ENCODE results near the gene ORAI2. TPM values are rescaled to one million over a fixed set of nuclear protein-coding genes. Genes with fewer than 3 reads are reported as not detected.

The ORAI2 gene
- total and polyA plus RNA-seq, 2 of the 4 experiments (the other 2 are of a cell fraction), result 52.0 to 58.3 TPM

DNA sequence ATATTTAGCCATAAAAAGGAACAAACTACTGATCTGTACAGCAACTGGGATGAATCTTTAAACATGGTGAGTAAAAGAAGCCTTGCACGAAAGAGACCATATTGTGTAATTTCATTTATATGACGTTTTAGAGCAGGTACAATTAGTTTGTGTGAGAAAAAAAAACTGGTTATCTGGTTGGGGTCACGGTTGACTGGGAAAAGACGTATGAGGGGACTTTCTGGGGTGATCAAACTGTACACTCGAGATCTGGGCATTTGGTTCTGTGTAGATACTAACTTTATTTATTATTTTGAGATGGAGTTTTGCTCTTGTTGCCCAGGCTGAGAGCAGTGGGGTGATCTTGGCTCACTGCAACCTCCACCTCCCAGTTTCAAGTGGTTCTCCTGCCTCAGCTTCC lies 33.0 kb upstream of the ORAI2 start:
- CTCF ChIA-PET, result no interaction called here
- Histone ChIP-seq H3K27me3 (ENCODE audit: control insufficient read depth, insufficient read depth, low read length) (no peaks in the 10 kb centered on the region), H2AK5ac (ENCODE audit: low read depth, low read length) (no peak overlapping the region), H2AFZ (replicated peaks; ENCODE audit: low read length, poor library complexity) (no peak overlapping the region), H3K27ac (ENCODE audit: insufficient read depth, low read length) (no peak overlapping the region), H4K5ac (ENCODE audit: low read depth, low read length) (no peak overlapping the region), H4K91ac (ENCODE audit: insufficient read depth, low read depth, low read length) (no peak overlapping the region), H3K23ac (ENCODE audit: low read depth, low read length) (no peak overlapping the region), H3K9me3 (ENCODE audit: control insufficient read depth, insufficient read depth, low read length) (no peaks in the 10 kb centered on the region), H3K9me1 (ENCODE audit: insufficient read depth, low read length) (no peaks in the 10 kb centered on the region), H3K14ac (replicated peaks; ENCODE audit: low read depth, low read length) (no peak overlapping the region), H3K4ac (ENCODE audit: low read depth, low read length) (no peak overlapping the region), H2BK5ac (ENCODE audit: low read depth, low read length, poor library complexity, severe bottlenecking) (no peak overlapping the region), H2BK120ac (ENCODE audit: low read depth, low read length) (no peak overlapping the region), H4K8ac (ENCODE audit: low read depth in 2 of 2, low read length in 2 of 2) (no peak overlapping the region), H3K4me3 (ENCODE audit: insufficient read depth, low read depth, low read length) (no peak overlapping the region), H3K79me1 (ENCODE audit: low read depth in 1 of 2, low read length in 2 of 2) (peaks cover 25% of the 10 kb centered on the region in 2 experiments), H3K4me2 (ENCODE audit: low read depth, low read length) (no peak overlapping the region), H3K18ac (ENCODE audit: low read depth, low read length) (no peak overlapping the region), H3K56ac (ENCODE audit: extremely low read depth, insufficient read depth, low read length) (no peak overlapping the region), H2AK9ac (replicated peaks; ENCODE audit: low read depth, low read length, poor library complexity) (no peak overlapping the region), H4K20me1 (ENCODE audit: insufficient read depth, low read length) (no peaks in the 10 kb centered on the region), H2BK20ac (ENCODE audit: low read depth, low read length) (no peak overlapping the region), H3K9ac (ENCODE audit: low read depth, low read length) (no peak overlapping the region), H3K4me1 (ENCODE audit: control insufficient read depth, insufficient read depth, low read length) (peaks cover 5% of the 10 kb centered on the region), H2BK15ac (ENCODE audit: low read depth, low read length) (no peak overlapping the region), H3K36me3 (ENCODE audit: control insufficient read depth, insufficient read depth, low read length) (peaks cover 36% of the 10 kb centered on the region)
- dilution Hi-C loops (cut with HindIII; ENCODE audit: low sequenced_read_pairs, unreplicated experiment), result no loop called here
- intact Hi-C loops (cut with micrococcal nuclease), result no loop called here
- in situ Hi-C loops (cut with MboI; ENCODE audit: low sequenced_read_pairs), result no loop called here
- BruUV-seq (replicated peaks), result no TSS peak
- WGBS, 2 experiments (ENCODE audit: extremely low coverage in 2 of 2, insufficient read length in 1 of 2), result no CpG with 5 or more reads among the region's 5 CpGs
- DNase-seq, result no peak
- ATAC-seq (ENCODE audit: low read depth), result no peak
- POLR2A ChIA-PET (ENCODE audit: unreplicated experiment), result no interaction called here
- TF ChIP-seq RCOR1 (IDR thresholded peaks at IDR 0.05; ENCODE audit: insufficient replicate concordance, low read length), result no peak
- no peak for TF ChIP-seq BHLHE40 (IDR thresholded peaks at IDR 0.05; ENCODE audit: low read depth, low read length)
- TF ChIP-seq NFE2L2 (IDR thresholded peaks at IDR 0.05; ENCODE audit: low read depth, low read length), result no peak
- TF ChIP-seq CEBPB (IDR thresholded peaks at IDR 0.05; ENCODE audit: low read depth, low read length), result no peak
- TF ChIP-seq, protein P1, sequence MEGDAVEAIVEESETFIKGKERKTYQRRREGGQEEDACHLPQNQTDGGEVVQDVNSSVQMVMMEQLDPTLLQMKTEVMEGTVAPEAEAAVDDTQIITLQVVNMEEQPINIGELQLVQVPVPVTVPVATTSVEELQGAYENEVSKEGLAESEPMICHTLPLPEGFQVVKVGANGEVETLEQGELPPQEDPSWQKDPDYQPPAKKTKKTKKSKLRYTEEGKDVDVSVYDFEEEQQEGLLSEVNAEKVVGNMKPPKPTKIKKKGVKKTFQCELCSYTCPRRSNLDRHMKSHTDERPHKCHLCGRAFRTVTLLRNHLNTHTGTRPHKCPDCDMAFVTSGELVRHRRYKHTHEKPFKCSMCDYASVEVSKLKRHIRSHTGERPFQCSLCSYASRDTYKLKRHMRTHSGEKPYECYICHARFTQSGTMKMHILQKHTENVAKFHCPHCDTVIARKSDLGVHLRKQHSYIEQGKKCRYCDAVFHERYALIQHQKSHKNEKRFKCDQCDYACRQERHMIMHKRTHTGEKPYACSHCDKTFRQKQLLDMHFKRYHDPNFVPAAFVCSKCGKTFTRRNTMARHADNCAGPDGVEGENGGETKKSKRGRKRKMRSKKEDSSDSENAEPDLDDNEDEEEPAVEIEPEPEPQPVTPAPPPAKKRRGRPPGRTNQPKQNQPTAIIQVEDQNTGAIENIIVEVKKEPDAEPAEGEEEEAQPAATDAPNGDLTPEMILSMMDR (conservative IDR thresholded peaks at IDR 0.05; ENCODE audit: low read depth, low read length), result no peak
- TF ChIP-seq POLR2A (IDR thresholded peaks at IDR 0.05; ENCODE audit: low read depth, low read length), result no peak
- no peak for TF ChIP-seq MXI1 (IDR thresholded peaks at IDR 0.05; ENCODE audit: borderline replicate concordance, low read depth, low read length)
- no peak for TF ChIP-seq SMC3 (IDR thresholded peaks at IDR 0.05; ENCODE audit: low read depth, low read length)
- TF ChIP-seq MAZ (IDR thresholded peaks at IDR 0.05; ENCODE audit: borderline replicate concordance, low read depth, low read length), result no peak
- no peak for TF ChIP-seq RAD21 (IDR thresholded peaks at IDR 0.05; ENCODE audit: low read length)

Data from IMR-90 (cell line).